Endothelial cell of umbilical vein (primary cell): ENCODE data around the gene SVIL. TPM values are rescaled to one million over a fixed set of nuclear protein-coding genes. Genes with fewer than 3 reads are reported as not detected.
"Not testable (repeated sequence)": the region's sequence is repeated elsewhere in the genome, so short reads cannot be mapped to it uniquely, and the experiment has no call there.

Source experiments
- BruUV-seq: library from RNA; stranded (reverse); fragments of 400-500 nt; replicated peaks from 2 replicates; lab custom pipeline; 2021; lab: Mats Ljungman, UMichigan
- CTCF ChIA-PET: fragments of 300-600, 350-600 bp; sonication (Branson Sonifier 250); formaldehyde crosslinking; loops from one replicate; lab custom pipeline; 2021; ENCODE audit warnings: antibody characterized with exemption, inconsistent platforms; lab: Charles Lee
- POLR2A ChIA-PET: fragments of 300-600, 350-600 bp; sonication (Branson Sonifier 250); formaldehyde crosslinking; loops from one replicate; lab custom pipeline; 2021; ENCODE audit warnings: antibody characterized with exemption, inconsistent platforms; lab: Charles Lee
- DNase-seq: peaks from one replicate; pipeline ENCODE4 v3.0.0-alpha.2; 2011; ENCODE audit warnings: low read depth, low spot score
- FAIRE-seq: peaks from 2 replicates; lab custom pipeline; 2011; peaks lifted over from hg19 to GRCh38; lab: Jason Lieb, UNC
- H2AFZ ChIP-seq: 2 replicates; pipeline ENCODE4 v1.6.0; 2012; ENCODE audit warnings: low read depth, low read length, control low read depth, inconsistent platforms
- H3K27ac ChIP-seq: 2 replicates; pipeline ENCODE4 v1.5.1; 2011; ENCODE audit warnings: low read depth, mild to moderate bottlenecking, control low read depth, low read length, moderate library complexity; ENCODE audit not compliant: insufficient read depth
- H3K27me3 ChIP-seq, 2 experiments: 2 replicates each; pipeline versions ENCODE4 v1.6.0 to v1.6.1; 2011; ENCODE audit warnings: low read length in 2 of 2, mixed read lengths in 1 of 2; ENCODE audit not compliant: control insufficient read depth in 2 of 2, insufficient read depth in 2 of 2
- H3K36me3 ChIP-seq, 2 experiments: 2 replicates in 1 of 2; 3 replicates in 1 of 2; pipeline ENCODE4 v1.5.1; 2011; ENCODE audit warnings: low read length in 2 of 2, mild to moderate bottlenecking in 1 of 2, moderate library complexity in 1 of 2; ENCODE audit not compliant: control insufficient read depth in 2 of 2, insufficient read depth in 2 of 2; ENCODE audit errors: extremely low read depth in 1 of 2
- H3K4me1 ChIP-seq: 3 replicates; pipeline ENCODE4 v1.5.1; 2011; ENCODE audit warnings: mild to moderate bottlenecking, low read length; ENCODE audit not compliant: control insufficient read depth, insufficient read depth; ENCODE audit errors: extremely low read depth
- H3K4me2 ChIP-seq: 2 replicates; pipeline ENCODE4 v1.6.1; 2011; ENCODE audit warnings: low read length, control low read depth, mixed read lengths; ENCODE audit not compliant: insufficient read depth
- H3K4me3 ChIP-seq, 3 experiments: fragments of 200-600 bp in 1 of 3; sonication (generic), shearing (Covaris generic) in 1 of 3; replicated peaks in 1 of 3; 2 replicates each; pipeline ENCODE4 v1.5.1; 2011 to 2016; ENCODE audit warnings: control low read depth in 3 of 3, low read length in 3 of 3, mild to moderate bottlenecking in 2 of 3, inconsistent platforms in 1 of 3, low read depth in 1 of 3, moderate library complexity in 1 of 3; ENCODE audit not compliant: insufficient read depth in 1 of 3
- H3K79me2 ChIP-seq: 2 replicates; pipeline ENCODE4 v1.6.0; 2012; ENCODE audit warnings: low read length, inconsistent platforms; ENCODE audit not compliant: control insufficient read depth, insufficient read depth
- H3K9ac ChIP-seq: replicated peaks from 2 replicates; pipeline ENCODE3; 2011; ENCODE audit warnings: low read length, control low read depth; ENCODE audit not compliant: insufficient read depth; ENCODE audit errors: extremely low read depth
- H3K9me1 ChIP-seq: replicated peaks from 3 replicates; pipeline ENCODE4 v1.6.0; 2011; ENCODE audit warnings: mild to moderate bottlenecking, low read length; ENCODE audit not compliant: control insufficient read depth, insufficient read depth; ENCODE audit errors: extremely low read depth
- H3K9me3 ChIP-seq: replicated peaks from 2 replicates; pipeline ENCODE4 v1.5.1; 2012; ENCODE audit warnings: low read length, inconsistent platforms; ENCODE audit not compliant: control insufficient read depth, insufficient read depth
- H4K20me1 ChIP-seq: replicated peaks from 2 replicates; pipeline ENCODE3; 2011; ENCODE audit warnings: mild to moderate bottlenecking, low read length; ENCODE audit not compliant: control insufficient read depth, insufficient read depth; ENCODE audit errors: extremely low read depth
- EZH2 ChIP-seq: IDR thresholded peaks from 2 replicates; pipeline ENCODE4 v1.6.1; 2012; ENCODE audit warnings: borderline replicate concordance, low read depth, mild to moderate bottlenecking, moderate library complexity, low read length, inconsistent platforms; ENCODE audit not compliant: severe bottlenecking
- FOS ChIP-seq: IDR thresholded peaks from 2 replicates; pipeline ENCODE4 v1.6.1; 2011; ENCODE audit warnings: mild to moderate bottlenecking, low read length, moderate library complexity, borderline replicate concordance; ENCODE audit not compliant: insufficient read depth
- GATA2 ChIP-seq: IDR thresholded peaks from 2 replicates; pipeline ENCODE4 v1.7.0; 2011; ENCODE audit warnings: low read depth, mild to moderate bottlenecking, moderate library complexity, mixed read lengths, low read length; ENCODE audit not compliant: insufficient read length, insufficient read depth
- JUN ChIP-seq: IDR thresholded peaks from 2 replicates; pipeline ENCODE4 v1.6.1; 2011; ENCODE audit warnings: borderline replicate concordance, low read depth; ENCODE audit not compliant: insufficient read length, insufficient read depth
- MYC ChIP-seq: IDR thresholded peaks from one replicate; pipeline ENCODE4 v1.6.1; 2011; ENCODE audit warnings: mild to moderate bottlenecking, low read depth, low read length
- POLR2A ChIP-seq: IDR thresholded peaks from 2 replicates; pipeline ENCODE4 v1.6.1; 2012; ENCODE audit warnings: low read depth, mild to moderate bottlenecking, control low read depth, low read length
- POLR2AphosphoS5 ChIP-seq: IDR thresholded peaks from 2 replicates; pipeline ENCODE4 v1.6.1; 2012; ENCODE audit warnings: low read depth, mild to moderate bottlenecking, control low read depth, low read length, moderate library complexity; ENCODE audit not compliant: insufficient read depth
- dilution Hi-C: fragments of 300-500 bp; cut with MboI; formaldehyde crosslinking; loops from one replicate; pipeline ENCODE4 v1.15.0; 2019; ENCODE audit warnings: low sequenced_read_pairs; ENCODE audit not compliant: extremely low pct_ligation_motif_present
- intact Hi-C: fragments of 100-400 bp; cut with micrococcal nuclease; formaldehyde crosslinking; loops from one replicate; pipeline ENCODE4 v1.10.0; 2022
- polyA plus RNA-seq, 4 experiments: library from polyadenylated mRNA; depleted of rRNA in 3 of 4; stranded (reverse) in 3 of 4; unstranded in 1 of 4; fragments of >200 nt; gene quantifications; 2 replicates each; pipeline versions ENCODE4 v1.2.1 to v1.2.3, GENCODE V29; 2011 to 2012; ENCODE audit warnings: missing spikeins in 1 of 4
- total RNA-seq: library from RNA; stranded (reverse); gene quantifications from 2 replicates; pipeline ENCODE4 v1.2.3, GENCODE V29; 2021
- TF ChIP-seq, protein P1 (sequence below), 2 donors: IDR thresholded peaks; 1 replicate in 1 of 2; 2 replicates in 1 of 2; pipeline ENCODE4 v1.5.1; 2011; ENCODE audit warnings: low read length in 2 of 2, mild to moderate bottlenecking in 2 of 2, moderate library complexity in 2 of 2, control low read depth in 1 of 2, inconsistent platforms in 1 of 2, low read depth in 1 of 2; ENCODE audit not compliant: insufficient read depth in 1 of 2; ENCODE audit errors: extremely low read depth in 1 of 2
- TF ChIP-seq, protein P2 (sequence below): IDR thresholded peaks from 2 replicates; pipeline ENCODE4 v1.6.1; 2011; ENCODE audit not compliant: insufficient read depth, insufficient read length

SVIL gene
- total and polyA plus RNA-seq, 2 donors (not counting 3 experiments of a cell fraction or from before 2014, with no cell fraction given) = 22.6 to 70.7 TPM

DNA sequence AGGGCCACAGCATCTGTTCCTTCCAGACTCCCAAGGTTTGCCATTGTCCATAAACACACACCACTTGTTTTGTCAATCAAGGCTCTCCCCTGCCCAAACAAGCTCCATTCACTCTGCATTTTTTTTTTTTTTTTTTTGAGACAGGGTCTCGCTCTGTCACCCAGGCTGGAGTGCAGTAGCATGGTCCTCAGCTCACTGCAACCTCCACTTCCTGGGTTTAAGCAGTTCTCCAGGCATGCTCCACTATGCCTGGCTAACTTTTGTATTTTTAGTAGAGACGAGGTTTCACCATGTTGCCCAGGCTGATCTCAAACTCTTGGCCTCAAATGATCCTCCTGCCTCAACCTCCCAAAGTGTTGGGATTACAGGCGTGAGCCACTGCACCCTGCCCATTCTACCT, 24.4 kb downstream of the SVIL start:
- POLR2A ChIA-PET, H3K9ac ChIP-seq, H2AFZ ChIP-seq, H3K27ac ChIP-seq, H3K4me2 ChIP-seq, DNase-seq, H3K9me1 ChIP-seq, FAIRE-seq, dilution Hi-C loops, CTCF ChIA-PET, H3K27me3 ChIP-seq, H3K9me3 ChIP-seq, BruUV-seq, H3K4me3 ChIP-seq, H3K4me1 ChIP-seq, H4K20me1 ChIP-seq, intact Hi-C loops, H3K36me3 ChIP-seq, H3K79me2 ChIP-seq: not testable (repeated sequence)

DNA sequence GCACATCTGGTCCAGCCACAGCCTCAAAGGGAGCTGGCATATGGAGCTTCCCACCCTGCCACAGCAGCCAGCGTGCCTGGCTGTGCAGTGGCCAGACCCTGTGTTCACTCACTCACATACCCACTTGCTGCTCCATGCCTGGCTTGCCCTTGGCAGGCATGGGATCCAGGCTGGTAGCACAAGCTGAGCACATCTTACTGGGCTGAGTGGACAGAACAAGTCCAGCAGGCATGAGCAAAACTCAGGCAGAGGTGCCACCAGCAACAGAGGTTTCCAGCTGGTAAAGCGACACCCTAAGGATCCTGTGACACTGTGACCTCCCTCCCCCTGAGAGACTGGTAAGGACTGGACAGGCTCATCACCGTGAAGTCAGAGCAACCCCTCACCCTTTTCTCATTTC, 25.1 kb downstream of the SVIL start:
- FAIRE-seq (no peak), DNase-seq (no peak)
- ChIA-PET POLR2A (no interaction called here), CTCF (interaction anchor here (0.8 to 1.1 kb wide), 2 partner anchors 8 to 10 kb away, joined by 4 read pairs; no protein-coding TSS in a partner anchor)
- TF ChIP-seq FOS (no peak), GATA2 (no peak), JUN (no peak), MYC (no peak), EZH2 (no peak), POLR2A (no peak), POLR2AphosphoS5 (no peak)
- TF ChIP-seq, protein P1, sequence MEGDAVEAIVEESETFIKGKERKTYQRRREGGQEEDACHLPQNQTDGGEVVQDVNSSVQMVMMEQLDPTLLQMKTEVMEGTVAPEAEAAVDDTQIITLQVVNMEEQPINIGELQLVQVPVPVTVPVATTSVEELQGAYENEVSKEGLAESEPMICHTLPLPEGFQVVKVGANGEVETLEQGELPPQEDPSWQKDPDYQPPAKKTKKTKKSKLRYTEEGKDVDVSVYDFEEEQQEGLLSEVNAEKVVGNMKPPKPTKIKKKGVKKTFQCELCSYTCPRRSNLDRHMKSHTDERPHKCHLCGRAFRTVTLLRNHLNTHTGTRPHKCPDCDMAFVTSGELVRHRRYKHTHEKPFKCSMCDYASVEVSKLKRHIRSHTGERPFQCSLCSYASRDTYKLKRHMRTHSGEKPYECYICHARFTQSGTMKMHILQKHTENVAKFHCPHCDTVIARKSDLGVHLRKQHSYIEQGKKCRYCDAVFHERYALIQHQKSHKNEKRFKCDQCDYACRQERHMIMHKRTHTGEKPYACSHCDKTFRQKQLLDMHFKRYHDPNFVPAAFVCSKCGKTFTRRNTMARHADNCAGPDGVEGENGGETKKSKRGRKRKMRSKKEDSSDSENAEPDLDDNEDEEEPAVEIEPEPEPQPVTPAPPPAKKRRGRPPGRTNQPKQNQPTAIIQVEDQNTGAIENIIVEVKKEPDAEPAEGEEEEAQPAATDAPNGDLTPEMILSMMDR (IDR thresholded peaks at IDR 0.05; ENCODE audit: extremely low read depth in 1 of 2, insufficient read depth in 1 of 2, low read depth in 1 of 2, low read length in 2 of 2) = no peak
- TF ChIP-seq, protein P2, sequence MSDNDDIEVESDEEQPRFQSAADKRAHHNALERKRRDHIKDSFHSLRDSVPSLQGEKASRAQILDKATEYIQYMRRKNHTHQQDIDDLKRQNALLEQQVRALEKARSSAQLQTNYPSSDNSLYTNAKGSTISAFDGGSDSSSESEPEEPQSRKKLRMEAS = no peak
- Histone ChIP-seq H3K9me3 (no peaks in the 10 kb centered on the region), H3K9me1 (no peaks in the 10 kb centered on the region), H3K79me2 (no peaks in the 10 kb centered on the region), H3K4me1 (no peaks in the 10 kb centered on the region), H3K9ac (no peak overlapping the region), H3K4me3 (no peak overlapping the region), H3K36me3 (peaks cover 0 to 4% of the 10 kb centered on the region in 2 experiments), H2AFZ (no peak overlapping the region), H3K27ac (no peak overlapping the region), H4K20me1 (no peaks in the 10 kb centered on the region), H3K27me3 (no peaks in the 10 kb centered on the region), H3K4me2 (no peak overlapping the region)
- dilution Hi-C loops = no loop called here
- BruUV-seq = no TSS peak
- intact Hi-C loops = no loop called here
